Pons (tissue), 1 donor: ENCODE data around the gene PIP5K1A.

Experiments
- DNase-seq: peaks from one replicate; pipeline ENCODE4 v3.0.0-alpha.2; 2016; ENCODE audit warnings: low spot score

The PIP5K1A gene

GRCh38 chr1:151289080-151289935, 91.0 kb downstream of the PIP5K1A start:
- no peak for DNase-seq

GRCh38 chr1:151289991-151290708, 91.8 kb downstream of the PIP5K1A start:
- DNase-seq, result no peak

- DNase-seq, result no peak
Measured at GRCh38 chr1:151290709-151291303, 92.5 kb downstream of the PIP5K1A start.

- no peak for DNase-seq
Measured at GRCh38 chr1:151292207-151293030, 94.1 kb downstream of the PIP5K1A start.

- no peak for DNase-seq
Measured at GRCh38 chr1:151293093-151293492, 94.7 kb downstream of the PIP5K1A start.

GRCh38 chr1:151294742-151295462, 96.5 kb downstream of the PIP5K1A start:
- DNase-seq, result peak; percentile 97
